MCF 10A (cell line): ENCODE measurements around the gene STK4. TPM values are rescaled to one million over a fixed set of nuclear protein-coding genes. Genes with fewer than 3 reads are reported as not detected.

Source experiments
- BruUV-seq: library from RNA; stranded (reverse); fragments of 400-500 nt; replicated peaks from 2 replicates; lab custom pipeline; 2021; lab: Mats Ljungman, UMichigan
- CTCF ChIA-PET: fragments of 300-600 bp; sonication (Branson Sonifier 250); formaldehyde crosslinking; extraction: SDS; loops from one replicate; lab custom pipeline; 2021; ENCODE audit warnings: antibody characterized with exemption, inconsistent platforms; lab: Yijun Ruan, JAX
- POLR2A ChIA-PET: fragments of 300-600, 350-650 bp; sonication (Branson Sonifier 250); formaldehyde crosslinking; extraction: SDS; loops from one replicate; lab custom pipeline; 2020; ENCODE audit warnings: antibody characterized with exemption, inconsistent platforms; lab: Yijun Ruan, JAX
- DNase-seq: peaks from one replicate; pipeline ENCODE4 v3.0.0-alpha.2; 2018; ENCODE audit not compliant: unreplicated experiment
- H3K27ac Mint-ChIP-seq: one replicate; pipeline ENCODE4 v1.8.0; 2022; ENCODE audit warnings: mild to moderate bottlenecking, low read depth, mixed read lengths; ENCODE audit not compliant: unreplicated experiment
- H3K27me3 Mint-ChIP-seq: one replicate; pipeline ENCODE4 v1.8.0; 2022; ENCODE audit warnings: mixed read lengths; ENCODE audit not compliant: insufficient read depth, unreplicated experiment
- H3K36me3 Mint-ChIP-seq: one replicate; pipeline ENCODE4 v1.8.0; 2022; ENCODE audit warnings: mild to moderate bottlenecking, moderate library complexity, mixed read lengths; ENCODE audit not compliant: insufficient read depth, unreplicated experiment
- H3K4me1 Mint-ChIP-seq: one replicate; pipeline ENCODE4 v1.8.0; 2022; ENCODE audit warnings: mixed read lengths; ENCODE audit not compliant: insufficient read depth, unreplicated experiment
- H3K4me3 Mint-ChIP-seq: one replicate; pipeline ENCODE4 v1.8.0; 2022; ENCODE audit warnings: mild to moderate bottlenecking, moderate library complexity, mixed read lengths; ENCODE audit not compliant: unreplicated experiment
- H3K9me3 Mint-ChIP-seq: one replicate; pipeline ENCODE4 v1.8.0; 2022; ENCODE audit warnings: mixed read lengths; ENCODE audit not compliant: unreplicated experiment
- intact Hi-C: fragments of 100-400 bp; cut with micrococcal nuclease; formaldehyde crosslinking; loops from 2 replicates; pipeline ENCODE4 v1.14.1; 2022
- total RNA-seq: library from RNA; stranded (reverse); gene quantifications from 2 replicates; pipeline ENCODE4 v1.2.3, GENCODE V29; 2022
- TF ChIP-seq, protein P1 (sequence below): fragments of 200-600 bp; IDR thresholded peaks from one replicate; pipeline ENCODE4 v1.8.0; 2022; ENCODE audit warnings: antibody characterized with exemption, mild to moderate bottlenecking; ENCODE audit not compliant: unreplicated experiment

STK4 gene
- total RNA-seq, 1 experiment from 2014 or later: 47.7 TPM

GRCh38 chr20:45121388-45121787, 155.1 kb downstream of the STK4 start:
- intact Hi-C loops: loop anchor here (5.0 kb wide), 1 partner anchor 171 kb away; no protein-coding TSS in a partner anchor
- H3K36me3 Mint-ChIP-seq: no peaks in the 10 kb centered on the region
- no peaks in the 10 kb centered on the region for H3K4me1 Mint-ChIP-seq
- TF ChIP-seq, protein P1, sequence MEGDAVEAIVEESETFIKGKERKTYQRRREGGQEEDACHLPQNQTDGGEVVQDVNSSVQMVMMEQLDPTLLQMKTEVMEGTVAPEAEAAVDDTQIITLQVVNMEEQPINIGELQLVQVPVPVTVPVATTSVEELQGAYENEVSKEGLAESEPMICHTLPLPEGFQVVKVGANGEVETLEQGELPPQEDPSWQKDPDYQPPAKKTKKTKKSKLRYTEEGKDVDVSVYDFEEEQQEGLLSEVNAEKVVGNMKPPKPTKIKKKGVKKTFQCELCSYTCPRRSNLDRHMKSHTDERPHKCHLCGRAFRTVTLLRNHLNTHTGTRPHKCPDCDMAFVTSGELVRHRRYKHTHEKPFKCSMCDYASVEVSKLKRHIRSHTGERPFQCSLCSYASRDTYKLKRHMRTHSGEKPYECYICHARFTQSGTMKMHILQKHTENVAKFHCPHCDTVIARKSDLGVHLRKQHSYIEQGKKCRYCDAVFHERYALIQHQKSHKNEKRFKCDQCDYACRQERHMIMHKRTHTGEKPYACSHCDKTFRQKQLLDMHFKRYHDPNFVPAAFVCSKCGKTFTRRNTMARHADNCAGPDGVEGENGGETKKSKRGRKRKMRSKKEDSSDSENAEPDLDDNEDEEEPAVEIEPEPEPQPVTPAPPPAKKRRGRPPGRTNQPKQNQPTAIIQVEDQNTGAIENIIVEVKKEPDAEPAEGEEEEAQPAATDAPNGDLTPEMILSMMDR: no peak
- no peak overlapping the region for H3K4me3 Mint-ChIP-seq
- ChIA-PET POLR2A (interaction anchor here (0.5 to 1.1 kb wide), 3 partner anchors 10 to 396 kb away, joined by 3 to 7 read pairs (median 3); no protein-coding TSS in a partner anchor), CTCF (interaction anchor here (2.4 to 5.3 kb wide), 4 partner anchors 9 to 172 kb away, joined by 13 to 19 read pairs (median 14); no protein-coding TSS in a partner anchor)
- no TSS peak for BruUV-seq
- no peaks in the 10 kb centered on the region for H3K9me3 Mint-ChIP-seq
- no peak overlapping the region for H3K27ac Mint-ChIP-seq
- H3K27me3 Mint-ChIP-seq: peaks cover 22% of the 10 kb centered on the region
- no peak for DNase-seq

DNA sequence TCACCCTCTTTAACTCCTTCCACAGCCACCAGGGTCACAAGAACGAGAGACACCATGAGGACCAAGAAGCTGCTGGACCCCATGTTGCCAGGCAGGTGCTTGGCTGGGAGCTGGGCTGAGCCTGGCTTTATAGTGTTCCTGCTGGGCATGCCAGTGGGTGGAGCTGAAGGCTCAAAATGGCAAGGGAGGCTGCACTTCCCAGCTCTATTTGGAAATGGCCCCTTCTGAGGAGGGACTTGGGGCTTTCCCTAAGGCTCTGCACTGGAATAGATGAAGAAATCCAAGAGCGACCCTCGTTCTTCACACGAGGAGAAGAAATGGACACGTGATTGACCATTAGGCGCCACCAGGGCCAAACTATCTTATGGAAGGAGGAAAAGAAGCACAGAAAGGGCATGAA, 158.1 kb downstream of the STK4 start, which contains the start of gene WFDC12:
TSS of gene WFDC12 (minus strand) at position 101 of the 400 bp plus-strand sequence. CDS start at position 83, 18 bp downstream.
- no TSS peak for BruUV-seq
- ChIA-PET CTCF (interaction anchor here (0.6 to 5.3 kb wide), 7 partner anchors 11 to 187 kb away, joined by 3 to 19 read pairs (median 3); no protein-coding TSS in a partner anchor), POLR2A (interaction anchor here (0.8 kb wide), 1 partner anchor 14 kb away, joined by 3 read pairs; no protein-coding TSS in a partner anchor)
- no peak within 1 kb of the TSS for H3K27ac Mint-ChIP-seq
- H3K4me1 Mint-ChIP-seq: no peaks in the 10 kb centered on the region
- H3K36me3 Mint-ChIP-seq: no peaks in the 10 kb centered on the region
- intact Hi-C loops: loop anchor here (5.0 kb wide), 1 partner anchor 168 kb away; no protein-coding TSS in a partner anchor
- H3K4me3 Mint-ChIP-seq: no peak within 1 kb of the TSS
- TF ChIP-seq, protein P1: no peak
- H3K27me3 Mint-ChIP-seq: peaks cover 16% of the 10 kb centered on the region
- no peaks in the 10 kb centered on the region for H3K9me3 Mint-ChIP-seq
- no peak for DNase-seq

DNA sequence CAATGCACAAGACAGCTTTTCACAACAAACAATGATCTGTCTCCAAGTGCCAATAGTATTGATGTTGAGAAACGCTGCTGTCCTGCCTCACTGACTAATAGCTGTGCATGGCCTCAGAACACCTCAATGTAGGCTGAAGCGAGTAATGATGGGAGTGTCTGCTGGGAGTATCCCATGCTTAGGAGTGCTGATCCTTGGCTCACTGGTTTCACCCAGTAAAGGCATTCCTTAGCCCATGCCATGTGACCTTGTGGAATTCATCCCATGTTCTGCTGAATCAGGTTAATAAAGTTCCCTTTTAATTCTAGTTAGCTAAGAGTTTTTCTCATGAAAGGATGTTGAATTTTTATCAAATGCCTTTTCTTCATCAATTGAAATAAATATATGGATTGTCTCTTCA, 161.8 kb downstream of the STK4 start:
- peak; percentile 27 for DNase-seq
- no peaks in the 10 kb centered on the region for H3K9me3 Mint-ChIP-seq
- TF ChIP-seq, protein P1: no peak
- H3K27ac Mint-ChIP-seq: no peak overlapping the region
- BruUV-seq: no TSS peak
- ChIA-PET CTCF (interaction anchor here (0.6 to 5.0 kb wide), 10 partner anchors 11 to 1684 kb away, joined by 3 to 36 read pairs (median 4); partner anchors contain the start of gene SLPI), POLR2A (interaction anchor here (0.6 to 2.1 kb wide), 14 partner anchors 10 to 166 kb away, joined by 3 to 10 read pairs (median 4); partner anchors contain the start of genes SLPI, STK4 and WFDC5)
- no peak overlapping the region for H3K4me3 Mint-ChIP-seq
- intact Hi-C loops: no loop called here
- no peaks in the 10 kb centered on the region for H3K36me3 Mint-ChIP-seq
- H3K4me1 Mint-ChIP-seq: no peaks in the 10 kb centered on the region
- peaks cover 20% of the 10 kb centered on the region for H3K27me3 Mint-ChIP-seq

Other genes starting within 250 kb of the STK4 start
- 0.93 and 1.4 TPM in 2 replicates for gene KCNK15, start 220.6 kb upstream of the STK4 start, total RNA-seq
- not detected in 2 replicates for gene RIMS4, start 156.0 kb upstream of the STK4 start, total RNA-seq
- 235 and 250 TPM in 2 replicates for gene YWHAB, start 80.8 kb upstream of the STK4 start, total RNA-seq
- 150 and 182 TPM in 2 replicates for gene PABPC1L, start 56.5 kb upstream of the STK4 start, total RNA-seq
- gene TOMM34, start 6.1 kb upstream of the STK4 start, total RNA-seq: 55.5 and 60.0 TPM in 2 replicates
- not detected in 2 replicates for gene KCNS1, start 134.6 kb downstream of the STK4 start, total RNA-seq
- gene WFDC5, start 148.7 kb downstream of the STK4 start, total RNA-seq: not detected in 2 replicates
- gene WFDC12, start 158.0 kb downstream of the STK4 start, total RNA-seq: not detected in 2 replicates
- 1.0 and 2.8 TPM in 2 replicates for gene PI3, start 208.4 kb downstream of the STK4 start, total RNA-seq
- not detected in 2 replicates for gene SEMG1, start 240.5 kb downstream of the STK4 start, total RNA-seq